ENCODE measurements around the gene TEX54.
"Not testable (repeated sequence)": the region's sequence is repeated elsewhere in the genome, so short reads cannot be mapped to it uniquely, and the experiment has no call there.

The TEX54 gene

GRCh38 chr11:62830904-62831519, 1.6 kb downstream of the TEX54 start:
- DNase-seq, result no peak

GRCh38 chr11:62828130-62828529, 4.5 kb downstream of the TEX54 start:
- DNase-seq, result not testable (repeated sequence)

GRCh38 chr11:62823677-62824076, 9.0 kb downstream of the TEX54 start:
- DNase-seq, result no peak

- DNase-seq, result no peak
These were observed 15.5 kb downstream of the TEX54 start for GRCh38 chr11:62817129-62817528.

GRCh38 chr11:62816557-62816956, 16.1 kb downstream of the TEX54 start:
- DNase-seq, result no peak

- no peak for DNase-seq
These were observed 21.0 kb downstream of the TEX54 start for GRCh38 chr11:62811659-62812058.

GRCh38 chr11:62810748-62811147, 21.9 kb downstream of the TEX54 start:
- DNase-seq, result no peak

GRCh38 chr11:62806611-62807121, 26.0 kb downstream of the TEX54 start:
- no peak for DNase-seq

- DNase-seq, result peak; percentile 25
These were observed 26.6 kb downstream of the TEX54 start for GRCh38 chr11:62805961-62806441.

- DNase-seq, result peak; percentile 94
These were observed 27.4 kb downstream of the TEX54 start, which contains the start of gene NXF1 for GRCh38 chr11:62805076-62805892. NXF1 (minus strand) TSS chr11:62805440; CDS start chr11:62805356, 84 bp downstream.

GRCh38 chr11:62804310-62805075, 28.1 kb downstream of the TEX54 start:
- DNase-seq, result peak; percentile 18

GRCh38 chr11:62801071-62801470, 31.6 kb downstream of the TEX54 start:
- no peak for DNase-seq

- no peak for DNase-seq
These were observed 33.2 kb downstream of the TEX54 start for GRCh38 chr11:62799486-62799885.

- no peak for DNase-seq
These were observed 36.4 kb downstream of the TEX54 start for GRCh38 chr11:62796281-62796680.

- DNase-seq, result no peak
These were observed 38.4 kb downstream of the TEX54 start for GRCh38 chr11:62794201-62794775.

- no peak for DNase-seq
These were observed 40.5 kb downstream of the TEX54 start for GRCh38 chr11:62792202-62792575.

GRCh38 chr11:62791501-62792201, 41.0 kb downstream of the TEX54 start, which contains the start of gene TMEM223:
TMEM223 (minus strand) TSS chr11:62792006; CDS start chr11:62791994, 12 bp downstream.
- DNase-seq, result peak; percentile 87

GRCh38 chr11:62789576-62789975, 43.1 kb downstream of the TEX54 start:
- no peak for DNase-seq

- no peak for DNase-seq
These were observed 43.6 kb downstream of the TEX54 start for GRCh38 chr11:62788991-62789390.

GRCh38 chr11:62787005-62787759, 45.5 kb downstream of the TEX54 start, which contains the start of gene TMEM179B:
TMEM179B (plus strand) TSS chr11:62787402; CDS start chr11:62787432, 30 bp downstream.
- DNase-seq, result peak; percentile 98
